Measurements from ENCODE around the gene BYSL.

The BYSL gene

DNA sequence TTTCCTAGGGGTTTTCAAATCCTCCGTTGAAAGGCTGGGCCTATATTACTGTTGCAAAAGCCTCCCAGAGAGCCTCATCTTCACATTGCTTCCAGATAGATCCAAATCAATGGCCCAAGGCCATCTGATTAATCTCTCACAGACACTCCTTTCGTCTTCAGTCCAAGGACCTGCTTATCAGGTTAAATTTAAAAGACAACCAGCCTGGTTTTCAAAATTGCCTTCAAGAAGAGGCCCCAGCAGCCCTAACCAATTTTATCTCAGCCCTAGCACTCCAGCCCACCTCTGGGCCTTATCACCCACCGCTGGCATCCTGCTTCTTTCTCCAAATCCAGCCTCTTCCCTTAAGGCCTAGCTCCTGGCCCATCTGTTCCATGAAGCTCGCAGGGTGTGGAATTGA is 35.8 kb downstream of the BYSL start:
- TF ChIP-seq TAF1 (IDR thresholded peaks at IDR 0.05; ENCODE audit: borderline replicate concordance, insufficient read depth, low read length) (no peak), SIN3A (IDR thresholded peaks at IDR 0.05; ENCODE audit: borderline replicate concordance, insufficient read depth, low read length) (no peak), POLR2AphosphoS5 (IDR thresholded peaks at IDR 0.05; ENCODE audit: low read depth, low read length) (no peak), FOXP2 (optimal IDR thresholded peaks at IDR 0.05; ENCODE audit: borderline replicate concordance, extremely low read depth, extremely low read length, insufficient read depth) (no peak)
- TF ChIP-seq, protein P1, sequence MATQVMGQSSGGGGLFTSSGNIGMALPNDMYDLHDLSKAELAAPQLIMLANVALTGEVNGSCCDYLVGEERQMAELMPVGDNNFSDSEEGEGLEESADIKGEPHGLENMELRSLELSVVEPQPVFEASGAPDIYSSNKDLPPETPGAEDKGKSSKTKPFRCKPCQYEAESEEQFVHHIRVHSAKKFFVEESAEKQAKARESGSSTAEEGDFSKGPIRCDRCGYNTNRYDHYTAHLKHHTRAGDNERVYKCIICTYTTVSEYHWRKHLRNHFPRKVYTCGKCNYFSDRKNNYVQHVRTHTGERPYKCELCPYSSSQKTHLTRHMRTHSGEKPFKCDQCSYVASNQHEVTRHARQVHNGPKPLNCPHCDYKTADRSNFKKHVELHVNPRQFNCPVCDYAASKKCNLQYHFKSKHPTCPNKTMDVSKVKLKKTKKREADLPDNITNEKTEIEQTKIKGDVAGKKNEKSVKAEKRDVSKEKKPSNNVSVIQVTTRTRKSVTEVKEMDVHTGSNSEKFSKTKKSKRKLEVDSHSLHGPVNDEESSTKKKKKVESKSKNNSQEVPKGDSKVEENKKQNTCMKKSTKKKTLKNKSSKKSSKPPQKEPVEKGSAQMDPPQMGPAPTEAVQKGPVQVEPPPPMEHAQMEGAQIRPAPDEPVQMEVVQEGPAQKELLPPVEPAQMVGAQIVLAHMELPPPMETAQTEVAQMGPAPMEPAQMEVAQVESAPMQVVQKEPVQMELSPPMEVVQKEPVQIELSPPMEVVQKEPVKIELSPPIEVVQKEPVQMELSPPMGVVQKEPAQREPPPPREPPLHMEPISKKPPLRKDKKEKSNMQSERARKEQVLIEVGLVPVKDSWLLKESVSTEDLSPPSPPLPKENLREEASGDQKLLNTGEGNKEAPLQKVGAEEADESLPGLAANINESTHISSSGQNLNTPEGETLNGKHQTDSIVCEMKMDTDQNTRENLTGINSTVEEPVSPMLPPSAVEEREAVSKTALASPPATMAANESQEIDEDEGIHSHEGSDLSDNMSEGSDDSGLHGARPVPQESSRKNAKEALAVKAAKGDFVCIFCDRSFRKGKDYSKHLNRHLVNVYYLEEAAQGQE (IDR thresholded peaks at IDR 0.05; ENCODE audit: insufficient read depth in 1 of 2, low read depth in 2 of 2, low read length in 2 of 2) = no peak

DNA sequence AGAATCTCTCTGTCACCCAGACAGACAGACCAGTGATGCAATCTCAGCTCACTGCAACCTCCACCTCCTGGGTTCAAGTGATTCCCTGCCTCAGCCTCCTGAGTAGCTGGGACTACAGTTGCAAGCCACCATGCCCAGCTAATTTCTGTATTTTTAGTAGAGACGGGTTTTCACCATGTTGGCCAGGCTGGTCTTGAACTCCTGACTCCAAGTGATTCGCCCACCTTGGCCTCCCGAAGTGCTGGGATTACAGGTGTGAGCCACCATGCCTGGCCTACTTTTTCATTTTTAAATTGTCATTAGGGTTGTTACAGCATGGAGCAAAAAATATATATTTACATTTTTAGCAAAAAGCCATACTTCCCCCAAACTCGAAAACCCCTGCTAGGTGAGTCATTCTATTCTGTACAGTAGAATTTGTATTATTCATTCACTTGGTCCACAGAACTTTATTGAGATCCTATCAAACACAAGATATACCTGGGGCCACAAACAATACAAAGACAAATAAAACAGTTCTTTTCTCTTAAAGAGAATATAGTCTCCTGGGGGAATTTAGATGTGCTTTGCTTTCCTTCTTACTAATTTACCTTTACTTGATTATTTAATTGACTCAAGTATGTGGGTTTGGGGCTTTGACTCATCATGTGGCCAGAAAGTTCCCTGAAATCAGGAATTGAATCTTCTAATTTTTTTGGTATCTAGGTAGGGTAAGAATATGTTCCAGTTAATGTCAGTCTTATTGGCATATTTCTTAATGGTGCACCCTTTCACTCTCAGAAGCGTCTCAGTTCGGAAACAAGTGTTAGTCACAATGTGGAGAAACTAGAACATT is 36.9 kb downstream of the BYSL start:
- TF ChIP-seq SIN3A (IDR thresholded peaks at IDR 0.05; ENCODE audit: borderline replicate concordance, insufficient read depth, low read length) = no peak
- TF ChIP-seq, protein P1 (IDR thresholded peaks at IDR 0.05; ENCODE audit: insufficient read depth in 1 of 2, low read depth in 2 of 2, low read length in 2 of 2) = no peak
- TF ChIP-seq POLR2AphosphoS5 (IDR thresholded peaks at IDR 0.05; ENCODE audit: low read depth, low read length) = no peak

DNA sequence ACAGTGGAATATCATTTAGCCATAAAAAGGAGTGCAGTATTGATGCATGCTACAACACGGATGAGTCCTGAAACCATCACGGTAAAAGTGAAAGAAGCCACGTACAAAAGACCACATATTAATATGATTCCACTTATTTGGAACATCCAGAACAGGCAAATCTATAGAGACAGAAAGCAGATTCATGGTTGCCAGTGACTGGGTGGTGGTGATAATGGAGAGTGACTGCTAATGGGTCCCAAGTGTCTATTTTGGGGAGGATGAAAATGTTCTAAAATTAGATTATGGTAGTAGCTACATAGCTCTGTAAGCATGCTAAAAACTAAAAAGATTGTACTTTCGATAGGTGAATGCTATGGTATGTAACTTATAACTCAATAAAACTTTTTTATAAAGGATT is 38.7 kb downstream of the BYSL start:
- TF ChIP-seq POLR2AphosphoS5 (IDR thresholded peaks at IDR 0.05; ENCODE audit: low read depth, low read length) (no peak), TAF1 (IDR thresholded peaks at IDR 0.05; ENCODE audit: borderline replicate concordance, insufficient read depth, low read length) (no peak), FOXP2 (optimal IDR thresholded peaks at IDR 0.05; ENCODE audit: borderline replicate concordance, extremely low read depth, extremely low read length, insufficient read depth) (no peak), SIN3A (IDR thresholded peaks at IDR 0.05; ENCODE audit: borderline replicate concordance, insufficient read depth, low read length) (no peak)
- TF ChIP-seq, protein P1 (IDR thresholded peaks at IDR 0.05; ENCODE audit: insufficient read depth in 1 of 2, low read depth in 2 of 2, low read length in 2 of 2) = no peak

DNA sequence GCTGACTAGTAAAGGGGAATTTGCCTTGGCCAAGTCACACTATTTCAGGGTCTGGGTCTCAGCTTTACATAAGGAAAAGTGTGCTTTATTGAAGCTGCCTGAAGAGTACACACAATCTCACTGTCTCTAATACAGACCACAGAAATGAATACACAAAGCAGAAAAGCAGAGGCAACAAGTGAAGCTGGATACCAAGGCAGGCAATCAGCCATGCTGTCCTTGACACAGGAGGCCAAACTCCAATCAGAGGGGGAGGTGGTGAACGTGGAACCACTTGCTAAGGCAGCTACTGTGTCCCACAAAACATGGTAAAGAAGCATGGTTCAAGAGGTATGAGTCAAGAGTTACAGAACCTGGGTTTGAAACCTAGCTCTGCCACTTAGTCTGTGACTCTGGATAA is 42.1 kb downstream of the BYSL start:
- no peak for TF ChIP-seq TAF1 (IDR thresholded peaks at IDR 0.05; ENCODE audit: borderline replicate concordance, insufficient read depth, low read length)
- no peak for TF ChIP-seq POLR2AphosphoS5 (IDR thresholded peaks at IDR 0.05; ENCODE audit: low read depth, low read length)
- TF ChIP-seq SIN3A (IDR thresholded peaks at IDR 0.05; ENCODE audit: borderline replicate concordance, insufficient read depth, low read length) = no peak
- no peak for TF ChIP-seq FOXP2 (optimal IDR thresholded peaks at IDR 0.05; ENCODE audit: borderline replicate concordance, extremely low read depth, extremely low read length, insufficient read depth)
- TF ChIP-seq, protein P1 (IDR thresholded peaks at IDR 0.05; ENCODE audit: insufficient read depth in 1 of 2, low read depth in 2 of 2, low read length in 2 of 2) = no peak

Measured in PFSK-1 (cell line).